HG03457 (cell line): Measurements from ENCODE around the gene CKS1B.

Experiments
- ATAC-seq: cut with Tn5 transposase; IDR thresholded peaks from one replicate; pipeline ENCODE4 v1.9.1; 2021; ENCODE audit warnings: moderate number of reproducible peaks; ENCODE audit not compliant: unreplicated experiment

Gene CKS1B

DNA sequence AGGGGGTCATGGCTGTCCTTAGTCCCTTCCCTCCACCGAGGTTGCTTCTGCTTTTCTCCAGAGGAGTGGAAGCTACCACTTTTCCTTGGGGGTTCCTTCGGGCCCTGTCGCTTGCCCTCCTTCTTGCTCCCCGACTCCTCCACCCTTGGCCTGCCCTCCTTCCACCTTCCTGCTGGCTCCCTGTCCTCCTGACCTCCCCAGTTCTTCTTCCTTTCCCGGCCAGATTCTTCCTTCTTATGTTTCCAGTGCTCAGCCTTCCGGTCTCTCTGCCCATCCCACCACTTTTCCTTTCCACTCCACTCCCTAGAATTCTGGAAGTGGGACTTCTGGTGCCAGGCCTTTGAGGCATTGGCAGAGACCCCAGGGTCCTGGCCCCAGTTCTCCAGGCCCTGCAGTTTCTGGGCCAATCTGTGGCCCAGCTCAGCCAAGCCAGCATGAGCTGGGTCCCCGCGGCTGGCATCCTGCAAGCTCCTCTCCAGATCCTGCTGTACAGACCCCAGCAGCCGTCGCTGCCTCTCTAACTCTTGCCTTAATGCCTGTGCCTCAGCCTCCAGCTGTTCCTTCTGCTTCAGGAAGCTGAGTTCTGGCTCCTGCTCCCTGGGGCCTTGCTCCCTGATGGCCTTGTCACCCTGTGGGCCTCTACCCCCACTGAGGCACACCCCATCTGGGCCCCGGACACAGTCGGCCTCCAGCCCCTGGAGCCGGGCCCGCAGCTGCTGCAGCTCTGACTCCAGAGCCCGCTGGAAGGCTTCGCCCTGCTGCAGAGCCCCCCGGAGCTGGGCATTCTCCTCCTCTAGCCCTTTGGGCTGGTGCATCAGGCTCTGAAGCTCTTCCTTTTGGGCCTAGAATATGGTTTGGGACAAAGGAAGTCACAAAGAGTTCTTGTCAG lies 28.3 kb upstream of the CKS1B start:
- no peak for ATAC-seq

DNA sequence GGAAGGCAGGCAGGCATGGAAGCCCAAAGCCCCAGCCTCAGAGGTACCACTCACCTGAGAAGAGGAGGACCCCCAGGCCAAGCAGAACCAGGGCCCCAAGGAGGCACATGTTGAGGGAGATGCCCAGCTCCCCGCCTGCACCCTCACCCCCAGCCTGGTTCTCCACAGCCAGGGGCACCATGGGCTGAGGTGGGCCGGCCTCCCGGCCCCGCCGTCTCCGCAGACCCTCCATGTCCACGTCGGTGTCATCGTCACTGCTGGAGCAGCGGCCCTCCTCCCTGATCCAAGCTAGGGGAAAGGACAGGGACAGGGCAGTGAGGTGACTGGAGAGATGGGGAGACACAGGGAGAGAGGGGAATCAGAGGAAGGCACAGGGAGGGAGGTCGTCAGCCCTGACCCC lies 26.4 kb upstream of the CKS1B start:
- no peak for ATAC-seq

DNA sequence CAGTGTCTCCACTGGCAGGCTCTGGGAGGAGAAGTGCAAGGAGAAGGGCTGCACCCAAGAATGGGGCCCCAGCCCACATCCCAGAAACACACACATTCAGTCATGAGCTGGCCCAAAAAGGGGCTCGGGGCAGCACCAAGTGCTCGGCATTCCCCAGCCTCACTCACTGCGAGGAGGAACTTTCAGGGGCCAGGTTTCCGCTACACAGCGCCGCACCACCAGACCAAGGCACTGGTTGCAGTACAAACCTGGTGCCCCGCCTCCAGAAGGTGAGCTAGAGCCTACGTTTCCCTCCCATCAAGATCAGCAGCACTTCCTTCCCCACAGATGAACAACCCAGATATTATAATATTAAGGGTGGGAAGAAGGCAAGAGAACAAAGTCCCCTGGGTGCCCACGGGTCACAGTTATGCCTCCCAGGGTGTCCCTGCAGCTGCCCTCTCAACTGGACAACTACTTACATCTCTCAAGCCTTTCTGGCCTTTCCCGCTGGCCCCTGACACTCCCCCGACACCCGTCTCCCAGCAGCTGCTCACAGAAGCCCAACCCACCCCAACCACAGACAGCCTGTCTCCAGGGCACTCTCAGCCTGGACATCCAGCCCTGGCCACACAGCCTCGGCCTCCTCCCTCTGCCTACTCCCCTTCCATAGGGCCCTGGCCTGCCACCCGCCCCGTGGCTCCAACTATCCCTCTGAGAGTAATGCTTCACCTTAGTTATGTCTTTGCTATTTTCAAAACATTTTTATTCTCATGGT lies 22.4 kb upstream of the CKS1B start:
- no peak for ATAC-seq

DNA sequence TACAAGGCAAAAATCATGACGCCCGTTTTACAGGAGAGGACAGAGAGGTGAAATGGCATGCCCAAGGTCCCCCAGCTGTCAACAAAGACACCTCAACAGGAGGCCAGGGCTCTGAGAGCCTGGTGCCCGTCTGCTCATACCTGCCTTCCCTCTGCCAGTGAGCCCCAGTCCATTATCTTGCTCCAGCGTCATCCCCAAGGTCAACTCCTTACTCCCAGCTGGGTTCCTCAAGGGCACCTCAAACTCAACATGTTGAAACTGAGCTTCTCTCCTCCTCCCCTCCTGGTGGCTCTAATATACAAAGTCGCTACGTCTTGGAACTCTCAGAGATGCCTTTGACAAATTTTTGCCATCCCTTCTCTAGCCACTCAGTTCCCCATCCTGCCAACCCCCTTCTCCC lies 21.8 kb upstream of the CKS1B start:
- ATAC-seq, result no peak

DNA sequence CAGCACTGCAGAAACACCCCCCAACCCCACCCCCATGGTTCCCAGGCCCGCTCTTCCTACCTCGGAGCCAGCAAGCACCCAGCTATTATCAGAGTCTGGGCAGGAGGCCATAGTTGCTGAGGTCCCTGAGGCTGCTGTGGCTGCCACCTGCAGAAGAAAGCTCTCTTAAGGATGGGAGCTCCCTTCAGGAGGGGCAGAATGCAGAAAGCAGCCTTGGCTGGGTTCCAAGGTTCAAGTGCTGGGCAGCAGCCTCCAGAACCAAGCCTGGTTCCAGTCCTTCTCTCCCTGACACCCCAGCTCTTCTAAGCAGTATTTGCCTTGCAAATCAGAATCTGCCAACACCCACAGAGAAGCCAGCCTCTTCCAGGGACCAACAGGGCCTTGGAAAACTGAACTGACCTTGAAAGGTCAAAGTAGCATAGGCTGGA lies 20.9 kb upstream of the CKS1B start:
- no peak for ATAC-seq

DNA sequence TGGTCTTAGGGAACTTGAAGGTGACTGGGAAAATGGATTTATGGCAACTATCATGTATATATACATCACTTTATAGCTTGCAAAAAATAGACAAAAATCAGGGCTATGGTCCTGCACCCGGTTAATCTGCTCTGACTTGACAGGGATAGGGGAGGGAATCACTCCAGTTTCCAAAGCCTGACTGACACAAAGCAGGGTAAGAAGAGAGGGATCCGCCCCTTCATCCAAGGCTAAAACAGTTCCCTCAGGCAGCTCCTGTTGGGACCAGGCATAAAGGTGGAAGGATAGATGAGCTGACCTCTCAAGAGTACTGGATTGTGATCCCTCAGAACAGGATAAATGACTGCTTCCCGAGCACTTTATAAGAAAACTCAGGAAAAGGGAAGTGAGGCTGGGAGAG lies 19.9 kb upstream of the CKS1B start:
- no peak for ATAC-seq

DNA sequence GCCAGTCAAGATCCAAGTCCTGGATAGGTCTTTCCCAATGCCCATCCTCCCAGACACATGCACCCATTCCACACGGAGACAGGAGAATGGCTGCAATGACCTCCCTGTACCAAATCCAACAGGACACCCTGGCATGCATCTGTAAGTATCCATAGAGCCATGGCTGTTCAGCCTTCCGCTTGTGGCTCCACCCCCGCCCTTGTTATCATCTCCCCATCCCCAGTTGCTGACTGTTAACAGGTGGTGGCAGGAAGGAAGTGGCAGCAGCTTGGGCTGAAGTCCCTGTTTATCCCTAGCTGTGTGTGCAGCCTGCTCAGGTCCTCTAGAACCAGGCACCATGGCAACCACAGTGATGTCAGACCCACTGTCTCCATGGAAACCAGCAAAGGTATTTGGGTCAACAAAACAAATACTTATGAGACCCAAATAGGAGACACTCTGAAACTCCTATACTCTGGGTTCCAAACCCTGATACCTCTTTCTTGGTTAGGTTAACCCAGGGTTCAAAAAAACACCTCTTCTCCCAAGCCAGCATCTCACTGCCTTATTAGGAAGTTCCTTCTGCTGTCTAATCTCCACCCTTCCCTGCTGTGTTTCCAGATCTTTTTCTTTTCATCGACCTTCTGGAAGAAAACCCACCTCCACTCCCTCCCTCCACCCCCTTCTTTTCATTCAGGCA lies 19.3 kb upstream of the CKS1B start:
- ATAC-seq, result peak; percentile 48

DNA sequence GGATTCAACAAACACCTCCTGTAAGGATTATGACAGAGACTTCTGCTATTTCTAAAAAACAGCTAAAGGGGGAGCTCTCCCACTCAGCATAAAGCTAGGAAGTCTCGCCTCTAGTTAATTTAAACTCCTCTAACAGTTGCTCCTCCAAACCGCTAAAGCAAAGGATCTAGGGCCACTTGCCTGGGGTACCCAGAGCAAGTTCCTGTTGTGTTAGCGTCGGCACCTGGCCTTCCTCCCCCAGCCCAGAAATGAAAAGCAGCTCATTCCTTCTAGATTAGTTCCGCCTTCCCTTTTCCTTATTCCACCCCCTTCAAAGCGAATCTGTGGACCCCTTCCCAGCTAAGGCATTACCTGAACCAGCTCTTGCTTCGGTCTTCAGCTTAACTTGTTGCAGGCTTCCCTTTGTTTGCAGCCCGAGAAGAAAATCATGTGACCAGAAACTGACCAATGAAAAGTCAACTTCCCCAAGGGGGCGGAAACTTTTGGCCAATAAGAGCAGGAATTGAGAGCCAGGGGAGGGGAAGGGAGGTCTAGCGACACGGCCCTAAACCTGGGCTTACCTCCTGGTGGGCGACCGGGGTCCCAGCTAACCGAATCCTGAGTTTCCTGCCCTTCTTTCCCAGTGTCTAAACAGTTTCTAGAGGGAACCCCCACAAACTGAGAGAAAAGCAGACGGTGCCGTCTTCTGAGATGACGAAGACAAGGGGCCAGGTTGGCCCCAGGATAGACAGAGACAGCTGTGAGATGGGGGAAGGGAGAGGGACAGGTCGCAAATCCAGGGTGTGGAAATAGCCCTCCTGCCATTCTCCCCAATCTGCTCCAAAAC lies 18.6 kb upstream of the CKS1B start, which contains the start of gene PBXIP1:
Gene PBXIP1, minus strand, starts transcription at position 382 of the 826 bp plus-strand sequence. CDS start 2,378 bp downstream, outside the sequence.
- peak; percentile 34 for ATAC-seq

DNA sequence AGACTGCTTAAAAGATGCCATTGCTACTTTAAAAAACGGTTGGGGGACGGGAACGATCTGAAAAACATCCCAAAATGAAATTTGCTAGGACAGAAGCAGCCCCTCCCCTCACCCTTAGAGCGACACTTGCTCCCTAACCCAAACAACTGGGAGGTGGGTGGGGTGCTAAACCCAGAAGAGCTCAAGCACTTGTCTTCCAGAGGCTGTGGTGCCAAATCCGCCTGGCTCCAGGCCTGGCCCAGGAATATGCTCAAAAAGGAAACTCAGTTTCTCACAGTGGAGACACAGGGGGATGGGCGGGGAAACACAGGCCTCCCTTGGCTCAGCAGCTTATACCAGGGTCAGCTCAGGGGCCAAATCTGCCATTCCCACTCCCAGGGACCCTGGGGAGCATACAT lies 17.9 kb upstream of the CKS1B start:
- no peak for ATAC-seq

DNA sequence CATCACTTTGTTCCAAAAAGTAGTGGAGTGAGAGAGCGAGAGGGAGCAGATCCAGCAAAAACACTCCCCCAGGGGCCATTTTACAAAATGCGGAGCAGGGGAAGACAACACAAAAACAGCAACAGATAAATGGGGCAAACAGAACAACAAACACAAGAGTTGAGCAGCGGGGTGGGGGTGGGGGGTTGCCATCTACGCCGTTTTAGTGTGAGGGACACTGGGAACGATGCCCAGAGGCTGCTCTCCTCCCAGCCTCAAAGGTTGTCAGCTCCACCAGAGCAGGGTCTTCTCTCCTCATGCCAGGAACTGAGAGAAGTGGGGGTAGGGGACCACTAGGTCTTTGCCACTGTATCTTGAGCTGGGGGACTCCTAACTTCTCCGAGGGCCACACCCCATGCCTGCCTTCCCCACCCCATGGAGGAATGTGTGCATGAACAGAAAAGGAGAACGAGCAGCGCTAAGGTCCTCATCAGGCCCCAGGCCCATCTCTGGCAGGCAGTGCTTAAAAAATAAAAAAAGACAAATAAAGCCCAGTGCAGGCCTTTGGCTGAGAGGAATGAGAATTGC lies 17.3 kb upstream of the CKS1B start:
- ATAC-seq, result no peak

DNA sequence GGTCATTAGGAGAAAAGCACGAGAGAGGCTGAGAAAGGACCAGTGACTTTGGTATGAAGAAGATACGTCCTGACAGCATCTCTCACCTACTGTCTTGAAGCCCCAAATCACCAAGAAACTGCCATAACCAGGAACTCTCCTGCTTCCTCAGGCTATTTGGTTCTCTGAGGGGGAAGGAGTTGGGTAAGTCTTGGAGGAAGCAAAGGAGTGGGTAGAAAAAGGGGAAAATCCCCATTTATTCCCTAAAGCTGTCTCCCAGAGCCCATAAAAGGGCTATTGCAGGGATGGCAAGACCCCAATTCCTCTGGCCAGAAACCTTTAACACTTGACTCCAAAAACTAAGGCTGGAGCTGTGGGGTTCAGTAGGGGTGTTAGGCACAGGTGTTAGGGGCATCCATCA lies 16.4 kb upstream of the CKS1B start:
- ATAC-seq, result no peak

DNA sequence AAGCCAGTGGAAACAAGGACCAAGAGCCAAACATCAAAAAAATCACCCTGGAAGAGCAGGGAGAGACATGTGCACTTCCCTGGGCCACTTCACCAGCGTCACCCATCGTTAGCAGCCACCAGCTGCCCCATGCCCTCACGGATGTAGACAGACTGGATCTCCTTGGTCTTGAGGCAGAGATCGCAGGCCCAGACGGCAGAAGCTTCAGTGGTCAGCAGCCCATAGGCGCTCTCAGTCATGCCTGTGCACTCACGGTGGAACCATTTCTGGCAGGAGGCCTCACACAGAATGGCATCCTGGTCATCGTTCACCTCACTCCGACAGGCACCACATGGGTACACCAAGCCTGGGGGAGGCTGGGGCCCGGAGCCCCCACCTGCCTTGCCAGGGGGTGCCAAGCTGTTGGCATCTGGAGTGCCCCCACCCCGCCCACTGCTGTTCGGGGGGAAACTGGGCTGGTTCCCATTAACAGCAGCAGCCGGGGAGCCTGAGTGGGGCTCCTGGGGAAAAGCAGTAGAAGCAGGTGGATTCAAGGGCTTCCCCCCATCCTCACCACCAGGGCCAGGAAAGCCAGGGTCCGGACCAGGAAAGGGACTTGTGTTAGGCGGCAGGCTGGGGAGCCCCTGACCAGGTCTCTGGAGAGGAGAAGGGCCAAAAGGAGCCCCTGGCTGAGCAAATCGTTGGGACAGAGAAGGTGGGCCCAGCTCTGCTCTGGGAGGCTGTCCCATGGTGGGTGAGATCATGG lies 15.6 kb upstream of the CKS1B start:
- ATAC-seq, result no peak

DNA sequence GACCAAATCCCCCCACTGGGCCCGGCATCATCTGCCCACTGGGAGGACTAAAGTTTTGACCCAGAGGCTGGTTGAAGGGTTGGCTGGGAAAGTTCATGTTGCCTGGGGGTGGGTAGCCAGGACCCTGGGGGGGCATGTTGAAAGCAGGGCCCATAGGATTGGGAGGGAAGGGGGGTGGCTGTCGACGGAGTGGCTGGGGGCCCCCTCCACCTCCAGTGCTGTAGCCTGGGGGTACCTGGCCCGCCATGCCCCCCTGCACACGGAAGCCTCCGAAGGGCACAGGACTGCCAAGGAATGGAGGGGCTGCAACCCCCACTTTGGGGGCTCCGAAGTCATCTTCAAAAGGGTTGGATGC lies 15.1 kb upstream of the CKS1B start:
- no peak for ATAC-seq

DNA sequence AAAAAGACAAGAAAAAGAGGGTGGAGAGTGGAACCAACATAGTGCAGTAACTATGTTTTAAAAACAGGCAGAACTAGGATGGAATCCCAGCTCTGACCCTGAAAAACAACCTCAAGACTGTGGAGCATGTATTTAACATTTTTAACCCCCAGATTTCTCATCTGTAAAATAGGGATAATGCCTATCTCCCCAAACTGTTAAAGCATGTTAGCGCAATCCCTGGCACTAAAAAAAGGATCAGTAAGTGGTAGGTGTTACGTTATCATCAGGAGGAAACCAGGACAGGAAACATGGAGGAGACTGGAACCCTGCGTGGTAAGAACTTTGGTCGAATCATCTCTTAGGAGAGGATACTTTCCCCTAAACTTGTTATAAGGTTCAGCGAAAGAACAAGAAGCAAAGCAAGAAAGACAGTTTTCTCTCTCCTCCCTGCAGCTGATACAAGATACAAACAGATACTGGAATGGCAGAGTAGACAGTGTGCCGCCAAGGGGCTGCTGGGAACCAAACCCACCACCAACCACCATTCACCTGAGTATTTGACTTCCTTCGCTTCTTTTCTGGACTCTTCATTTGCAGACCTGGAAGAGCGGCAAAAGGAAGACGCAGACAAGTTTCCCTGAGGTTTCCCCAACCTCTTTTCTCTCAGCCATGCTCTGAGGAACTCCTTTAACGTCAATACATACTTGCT lies 13.9 kb upstream of the CKS1B start:
- no peak for ATAC-seq

DNA sequence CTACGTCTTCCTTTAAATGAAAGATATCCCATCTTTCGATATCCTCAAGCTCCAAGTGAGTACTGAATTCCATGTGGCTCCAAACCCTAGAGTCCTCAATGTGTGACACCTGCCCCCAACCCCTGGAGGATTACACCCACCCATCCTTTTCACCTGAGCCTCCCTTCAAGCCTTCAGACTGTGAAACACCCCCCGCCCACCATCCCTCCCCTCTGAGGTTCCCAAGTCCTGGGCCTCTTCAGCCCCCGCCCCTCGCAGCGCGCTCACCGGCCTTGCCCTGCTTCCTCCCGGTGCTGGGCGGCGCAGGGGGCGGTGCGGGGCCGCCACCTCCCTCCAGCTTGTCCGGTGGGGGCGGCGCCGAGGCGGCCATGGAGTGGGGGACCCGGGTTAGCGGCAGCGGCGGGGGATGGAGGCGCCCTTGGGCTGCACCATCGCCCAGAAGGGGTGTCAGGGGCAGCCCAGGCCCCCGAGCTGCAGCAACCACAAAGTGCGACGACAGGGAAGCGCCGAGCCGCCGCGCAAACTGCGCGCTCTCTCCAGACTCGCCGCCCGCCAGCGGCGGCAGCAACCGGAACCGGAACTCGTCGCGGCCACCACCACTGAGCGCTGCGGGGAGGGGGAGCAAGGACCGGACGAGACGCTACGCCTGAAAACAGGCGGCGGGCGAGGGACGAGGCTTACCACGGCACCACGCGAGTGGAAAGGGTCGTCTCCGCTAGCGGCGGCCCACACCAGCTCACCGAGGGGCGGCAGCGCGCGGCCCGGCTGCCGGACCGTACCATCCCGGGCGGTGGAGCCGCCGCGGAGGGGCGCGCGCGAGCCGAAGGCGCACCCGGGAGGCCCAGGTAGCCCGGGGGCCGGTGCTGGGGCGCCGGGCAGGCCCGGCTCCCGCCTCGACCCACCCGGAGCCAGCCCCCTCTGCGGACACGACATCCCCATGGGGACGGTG lies 13.0 kb upstream of the CKS1B start, which contains the start of gene PYGO2:
Gene PYGO2, minus strand, starts transcription at position 576 of the 949 bp plus-strand sequence. Its CDS starts 206 bp downstream, at position 370.
- peak; percentile 52 for ATAC-seq

DNA sequence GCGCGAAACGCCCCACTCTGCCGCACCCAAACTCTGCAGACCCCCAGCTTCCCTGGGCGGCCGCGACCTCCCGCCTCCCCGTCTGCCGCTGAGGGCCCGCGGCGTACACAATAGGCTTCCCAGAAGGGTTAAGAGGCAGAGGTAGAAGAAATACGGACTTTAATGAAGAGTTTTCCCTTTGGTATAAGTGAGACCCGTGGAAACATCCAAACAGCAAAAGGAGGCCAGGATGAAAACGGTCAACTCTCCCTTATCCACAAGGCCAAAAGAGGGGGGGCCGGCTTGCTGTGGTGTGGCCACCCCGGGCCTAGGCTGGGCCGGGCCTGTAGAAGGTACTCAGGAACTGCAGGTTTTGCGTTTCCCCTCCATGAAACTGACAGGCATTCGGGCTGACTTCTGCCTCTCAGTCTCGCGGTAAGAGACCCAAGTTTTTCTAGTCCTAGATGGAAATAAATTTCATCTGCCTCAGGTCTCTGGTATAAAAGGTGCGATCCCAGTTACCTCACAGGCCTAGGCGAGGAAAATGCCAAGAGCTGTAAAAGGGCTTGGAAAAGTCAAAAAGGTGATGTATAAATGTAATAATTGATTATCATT lies 12.2 kb upstream of the CKS1B start:
- ATAC-seq, result no peak

DNA sequence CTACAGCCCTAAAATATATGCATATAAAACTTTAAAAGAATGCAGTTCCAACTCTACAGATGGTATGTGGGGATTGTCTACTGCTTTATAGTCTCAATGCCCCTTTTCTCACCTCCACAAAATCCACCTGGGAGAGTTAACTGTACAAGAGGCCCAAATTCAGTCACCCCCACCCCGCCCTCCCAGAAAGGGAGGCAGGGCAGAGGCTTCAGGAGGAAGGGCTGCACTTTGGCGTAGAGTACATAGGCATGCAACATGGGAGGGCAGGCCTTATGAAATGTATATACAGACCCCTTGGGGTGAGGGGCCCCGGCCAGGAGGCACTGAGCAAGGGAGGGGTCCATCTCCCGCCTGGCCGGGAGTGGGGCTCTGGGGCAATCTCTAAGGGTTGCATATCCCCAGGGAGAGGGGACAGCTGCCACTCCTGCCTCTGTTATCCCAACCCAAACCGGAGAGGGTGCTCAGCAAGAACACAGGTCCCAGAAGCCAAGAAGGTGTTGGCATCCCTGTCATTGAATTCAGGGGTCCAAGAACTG lies 11.6 kb upstream of the CKS1B start:
- no peak for ATAC-seq
